B cell (primary cell): ENCODE data around the gene SSUH2. TPM values are rescaled to one million over a fixed set of nuclear protein-coding genes. Genes with fewer than 3 reads are reported as not detected.

ENCODE experiments used
- ATAC-seq: fragments of 200-7000 bp; cut with Tn5 transposase; one replicate; pipeline ENCODE4 v1.10.0; 2021; ENCODE audit warnings: low read depth, mild to moderate bottlenecking, moderate number of reproducible peaks, moderate library complexity
- CTCF ChIA-PET: fragments of 350-600 bp; sonication (Branson Sonifier 250); formaldehyde crosslinking; loops from one replicate; lab custom pipeline; 2021; ENCODE audit warnings: antibody characterized with exemption, inconsistent platforms; lab: Charles Lee
- POLR2A ChIA-PET: fragments of 350-600 bp; sonication (Branson Sonifier 250); formaldehyde crosslinking; loops from one replicate; lab custom pipeline; 2021; ENCODE audit warnings: antibody characterized with exemption; lab: Charles Lee
- DNase-seq: peaks from one replicate; pipeline ENCODE4 v3.0.0; 2013
- H2AFZ ChIP-seq: 2 replicates; pipeline ENCODE4 v1.6.1; 2012; ENCODE audit warnings: mild to moderate bottlenecking, low read depth, low read length; ENCODE audit not compliant: insufficient read depth, poor library complexity, severe bottlenecking
- H3K27ac ChIP-seq, 2 donors: 1 replicate in 1 of 2; 2 replicates in 1 of 2; pipeline ENCODE4 v1.5.1; 2012 to 2013; ENCODE audit warnings: low read length in 2 of 2, mild to moderate bottlenecking in 2 of 2, moderate library complexity in 1 of 2
- H3K27me3 ChIP-seq, 4 experiments: fragments of 200-600 bp in 1 of 4; sonication (generic) in 1 of 4; replicated peaks in 1 of 4; 1 replicate in 2 of 4; 2 replicates in 2 of 4; pipeline versions ENCODE4 v1.6.1 to v1.7.0; 2013 to 2016; ENCODE audit warnings: low read length in 3 of 4, mild to moderate bottlenecking in 2 of 4, mixed read lengths in 1 of 4, moderate library complexity in 1 of 4; ENCODE audit not compliant: insufficient read depth in 4 of 4, control insufficient read depth in 3 of 4; ENCODE audit errors: control extremely low read depth in 1 of 4
- H3K36me3 ChIP-seq, 2 experiments: replicated peaks in 1 of 2; 1 replicate in 1 of 2; 2 replicates in 1 of 2; pipeline versions ENCODE4 v1.6.1 to v1.7.1; 2013; ENCODE audit warnings: low read length in 1 of 2; ENCODE audit not compliant: insufficient read depth in 2 of 2, control insufficient read depth in 1 of 2; ENCODE audit errors: control extremely low read depth in 1 of 2, extremely low read depth in 1 of 2
- H3K4me1 ChIP-seq, 2 donors: fragments of 200-600 bp in 1 of 2; sonication (generic) in 1 of 2; 1 replicate in 1 of 2; 2 replicates in 1 of 2; pipeline versions ENCODE4 v1.5.1 to v1.6.1; 2013 to 2017; ENCODE audit warnings: low read length in 2 of 2; ENCODE audit not compliant: control insufficient read depth in 2 of 2, insufficient read depth in 2 of 2
- H3K4me2 ChIP-seq: replicated peaks from 2 replicates; pipeline ENCODE3; 2012; ENCODE audit warnings: mild to moderate bottlenecking, low read depth, low read length; ENCODE audit not compliant: poor library complexity, severe bottlenecking
- H3K4me3 ChIP-seq, 5 experiments: fragments of 200-600 bp in 1 of 5; sonication (generic) in 1 of 5; 1 replicate in 3 of 5; 2 replicates in 2 of 5; pipeline versions ENCODE4 v1.5.1 to v1.7.0; 2011 to 2016; ENCODE audit warnings: low read length in 4 of 5, mild to moderate bottlenecking in 4 of 5, low read depth in 2 of 5, control low read depth in 1 of 5, moderate library complexity in 1 of 5; ENCODE audit not compliant: insufficient read depth in 1 of 5; ENCODE audit errors: control extremely low read depth in 1 of 5, extremely low read depth in 1 of 5
- H3K79me2 ChIP-seq: fragments of 200-600 bp; sonication (generic); one replicate; pipeline ENCODE4 v1.6.0; 2016; ENCODE audit warnings: low read length; ENCODE audit not compliant: control insufficient read depth, insufficient read depth
- H3K9ac ChIP-seq: fragments of 200-600 bp; sonication (generic); 2 replicates; pipeline ENCODE4 v1.6.1; 2017; ENCODE audit warnings: mild to moderate bottlenecking, low read length, moderate library complexity
- H3K9me3 ChIP-seq, 3 donors: one replicate each; pipeline versions ENCODE4 v1.6.1 to v1.7.1; 2013; ENCODE audit warnings: low read length in 2 of 3; ENCODE audit not compliant: control insufficient read depth in 2 of 3, insufficient read depth in 1 of 3; ENCODE audit errors: control extremely low read depth in 1 of 3
- H4K20me1 ChIP-seq: 2 replicates; pipeline ENCODE4 v1.6.0; 2012; ENCODE audit warnings: mild to moderate bottlenecking, low read length; ENCODE audit not compliant: insufficient read depth, control insufficient read depth, poor library complexity, severe bottlenecking
- H3K27ac Mint-ChIP-seq: one replicate; pipeline ENCODE4 v1.8.0; 2021; ENCODE audit warnings: mixed read lengths
- H3K27me3 Mint-ChIP-seq: one replicate; pipeline ENCODE4 v1.8.0; 2021; ENCODE audit warnings: mixed read lengths
- H3K4me1 Mint-ChIP-seq: one replicate; pipeline ENCODE4 v1.8.0; 2021; ENCODE audit warnings: mixed read lengths
- H3K4me3 Mint-ChIP-seq: one replicate; pipeline ENCODE4 v1.8.0; 2021; ENCODE audit warnings: mixed read lengths
- H3K9me3 Mint-ChIP-seq: one replicate; pipeline ENCODE4 v1.8.0; 2022; ENCODE audit warnings: mixed read lengths; ENCODE audit not compliant: insufficient read depth
- EZH2 ChIP-seq: IDR thresholded peaks from 2 replicates; pipeline ENCODE4 v1.6.1; 2012; ENCODE audit warnings: borderline replicate concordance, low read depth, mild to moderate bottlenecking, moderate library complexity, low read length; ENCODE audit not compliant: insufficient read depth, poor library complexity, severe bottlenecking
- WGBS: methylation state at CpG from one replicate; pipeline ENCODE4 v1.1.5; 2013; ENCODE audit warnings: missing lambda C conversion rate; ENCODE audit not compliant: insufficient coverage; 5-methylcytosine and 5-hydroxymethylcytosine counted together
- intact Hi-C: fragments of 100-400 bp; cut with micrococcal nuclease; formaldehyde crosslinking; loops from one replicate; pipeline ENCODE4 v1.10.0; 2022
- polyA plus RNA-seq: library from polyadenylated mRNA; depleted of rRNA; stranded (reverse); fragments of >200 nt; gene quantifications from 2 replicates; pipeline ENCODE4 v1.2.3, GENCODE V29; 2012
- total RNA-seq, 2 donors: library from RNA; stranded (reverse); fragments of 120-200 nt in 1 of 2; gene quantifications; 1 replicate in 1 of 2; 2 replicates in 1 of 2; pipeline versions ENCODE4 v1.2.3 to v1.2.4, GENCODE V29; 2013 to 2022
- TF ChIP-seq, protein P1 (sequence below): fragments of 200-600 bp; IDR thresholded peaks from one replicate; pipeline ENCODE4 v1.8.0; 2022; ENCODE audit warnings: antibody characterized with exemption, mild to moderate bottlenecking

SSUH2 gene
- total and polyA plus RNA-seq, 2 donors (not counting 1 experiment from before 2014, with no cell fraction given): not detected

GRCh38 chr3:8622873-8623691 is 21.5 kb downstream of the SSUH2 start:
- H3K4me3 Mint-ChIP-seq: peak overlapping the region; percentile 37
- no peaks in the 10 kb centered on the region for H3K27me3 Mint-ChIP-seq

More at GRCh38 chr3:8622873-8623691, 21.5 kb downstream of the SSUH2 start:
- CTCF ChIA-PET: interaction anchor here (1.0 to 4.9 kb wide), 4 partner anchors 12 to 206 kb away, joined by 3 to 33 read pairs (median 4); no protein-coding TSS in a partner anchor
- Histone ChIP-seq H2AFZ (peak overlapping the region; percentile 36), H3K27me3 (peaks cover 0 to 7% (median 0%) of the 10 kb centered on the region in 4 experiments), H3K4me3 (no peak overlapping the region), H3K27ac (no peak overlapping the region), H4K20me1 (no peaks in the 10 kb centered on the region), H3K36me3 (no peaks in the 10 kb centered on the region), H3K9me3 (peaks cover 0 to 11% (median 0%) of the 10 kb centered on the region in 3 donors), H3K4me1 (peaks cover 0 to 4% of the 10 kb centered on the region in 2 donors), H3K79me2 (no peaks in the 10 kb centered on the region), H3K9ac (no peak overlapping the region), H3K4me2 (peak overlapping the region; percentile 12)
- H3K9me3 Mint-ChIP-seq: no peaks in the 10 kb centered on the region
- TF ChIP-seq, protein P1, sequence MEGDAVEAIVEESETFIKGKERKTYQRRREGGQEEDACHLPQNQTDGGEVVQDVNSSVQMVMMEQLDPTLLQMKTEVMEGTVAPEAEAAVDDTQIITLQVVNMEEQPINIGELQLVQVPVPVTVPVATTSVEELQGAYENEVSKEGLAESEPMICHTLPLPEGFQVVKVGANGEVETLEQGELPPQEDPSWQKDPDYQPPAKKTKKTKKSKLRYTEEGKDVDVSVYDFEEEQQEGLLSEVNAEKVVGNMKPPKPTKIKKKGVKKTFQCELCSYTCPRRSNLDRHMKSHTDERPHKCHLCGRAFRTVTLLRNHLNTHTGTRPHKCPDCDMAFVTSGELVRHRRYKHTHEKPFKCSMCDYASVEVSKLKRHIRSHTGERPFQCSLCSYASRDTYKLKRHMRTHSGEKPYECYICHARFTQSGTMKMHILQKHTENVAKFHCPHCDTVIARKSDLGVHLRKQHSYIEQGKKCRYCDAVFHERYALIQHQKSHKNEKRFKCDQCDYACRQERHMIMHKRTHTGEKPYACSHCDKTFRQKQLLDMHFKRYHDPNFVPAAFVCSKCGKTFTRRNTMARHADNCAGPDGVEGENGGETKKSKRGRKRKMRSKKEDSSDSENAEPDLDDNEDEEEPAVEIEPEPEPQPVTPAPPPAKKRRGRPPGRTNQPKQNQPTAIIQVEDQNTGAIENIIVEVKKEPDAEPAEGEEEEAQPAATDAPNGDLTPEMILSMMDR: peak; percentile 78
- no peak for TF ChIP-seq EZH2
- WGBS: 35% methylated on average over 24 of the region's 24 CpGs
- ATAC-seq (peak; percentile 75), DNase-seq (peak; percentile 45)
- POLR2A ChIA-PET: no interaction called here
- peaks cover 10% of the 10 kb centered on the region for H3K4me1 Mint-ChIP-seq
- intact Hi-C loops: no loop called here
- no peak overlapping the region for H3K27ac Mint-ChIP-seq
